Measurements from ENCODE around the gene FAM72B.
A peak's percentile ranks its signal among the peaks of the same experiment; 100 is the strongest.
"Not testable (repeated sequence)": the region's sequence is repeated elsewhere in the genome, so short reads cannot be mapped to it uniquely, and the experiment has no call there.

The FAM72B gene

GRCh38 chr1:121199763-121200162 is 15.6 kb upstream of the FAM72B start:
- DNase-seq = not testable (repeated sequence)

- not testable (repeated sequence) for DNase-seq
Observed at GRCh38 chr1:121197095-121197882, 13.1 kb upstream of the FAM72B start.

- not testable (repeated sequence) for DNase-seq
Observed at GRCh38 chr1:121192512-121192911, 8.4 kb upstream of the FAM72B start.

GRCh38 chr1:121187914-121188313 is 3.8 kb upstream of the FAM72B start:
- not testable (repeated sequence) for DNase-seq

GRCh38 chr1:121186191-121186590 is 2.1 kb upstream of the FAM72B start:
- DNase-seq = not testable (repeated sequence)

GRCh38 chr1:121185140-121185708 is 1.1 kb upstream of the FAM72B start:
- DNase-seq = not testable (repeated sequence)

GRCh38 chr1:121183867-121184266 is 273 bp downstream of the FAM72B start:
- peak; percentile 56 for DNase-seq

GRCh38 chr1:121178197-121178596 is 5.9 kb downstream of the FAM72B start:
- DNase-seq = not testable (repeated sequence)

GRCh38 chr1:121176649-121177048 is 7.5 kb downstream of the FAM72B start:
- DNase-seq = not testable (repeated sequence)

GRCh38 chr1:121168152-121168668 is 15.9 kb downstream of the FAM72B start:
- not testable (repeated sequence) for DNase-seq

GRCh38 chr1:121167225-121167738 is 16.9 kb downstream of the FAM72B start:
- not testable (repeated sequence) for DNase-seq

- not testable (repeated sequence) for DNase-seq
Observed at GRCh38 chr1:121165296-121165695, 18.8 kb downstream of the FAM72B start.

- DNase-seq = not testable (repeated sequence)
Observed at GRCh38 chr1:121163850-121164757, 20.0 kb downstream of the FAM72B start.

GRCh38 chr1:121161199-121161901 is 22.8 kb downstream of the FAM72B start:
- DNase-seq = not testable (repeated sequence)

GRCh38 chr1:121160118-121160517 is 24.0 kb downstream of the FAM72B start:
- not testable (repeated sequence) for DNase-seq

- not testable (repeated sequence) for DNase-seq
Observed at GRCh38 chr1:121157609-121158008, 26.5 kb downstream of the FAM72B start.

GRCh38 chr1:121156958-121157603 is 27.1 kb downstream of the FAM72B start:
- not testable (repeated sequence) for DNase-seq

- not testable (repeated sequence) for DNase-seq
Observed at GRCh38 chr1:121155671-121156358, 28.3 kb downstream of the FAM72B start.

GRCh38 chr1:121154811-121155210 is 29.3 kb downstream of the FAM72B start:
- not testable (repeated sequence) for DNase-seq

GRCh38 chr1:121152788-121153187 is 31.4 kb downstream of the FAM72B start:
- not testable (repeated sequence) for DNase-seq

- DNase-seq = not testable (repeated sequence)
Observed at GRCh38 chr1:121151294-121151693, 32.8 kb downstream of the FAM72B start.
